ENCODE measurements around the gene FXYD6.

Gene FXYD6

GRCh38 chr11:117793583-117793982 lies 82.9 kb downstream of the FXYD6 start:
- H3K79me2 ChIP-seq (ENCODE audit: low read length): no peaks in the 10 kb centered on the region
- no peaks in the 10 kb centered on the region for H3K36me3 ChIP-seq (replicated peaks; ENCODE audit: low read depth, low read length)
- no peak overlapping the region for H3K4me3 ChIP-seq (ENCODE audit: low read length)
- no peak overlapping the region for H2AFZ ChIP-seq (ENCODE audit: low read depth, low read length)
- no peaks in the 10 kb centered on the region for H3K4me1 ChIP-seq (ENCODE audit: low read length)
- H4K20me1 ChIP-seq (ENCODE audit: insufficient read depth, low read length): no peaks in the 10 kb centered on the region
- no peak overlapping the region for H3K4me2 ChIP-seq (ENCODE audit: low read length)
- H3K9ac ChIP-seq (ENCODE audit: low read length): no peak overlapping the region
- H3K9me3 ChIP-seq (ENCODE audit: insufficient read depth, low read length): no peaks in the 10 kb centered on the region
- H3K27ac ChIP-seq (ENCODE audit: low read length): no peak overlapping the region
- TF ChIP-seq EZH2phosphoT487 (IDR thresholded peaks at IDR 0.05; ENCODE audit: low read depth) (no peak), CTCF (IDR thresholded peaks at IDR 0.05; ENCODE audit: low read depth, low read length) (no peak)
- H3K27me3 ChIP-seq (ENCODE audit: low read depth, low read length): peaks cover 27% of the 10 kb centered on the region

GRCh38 chr11:117792992-117793391 lies 83.5 kb downstream of the FXYD6 start:
- H3K27me3 ChIP-seq (ENCODE audit: low read depth, low read length): peaks cover 27% of the 10 kb centered on the region
- no peaks in the 10 kb centered on the region for H3K4me1 ChIP-seq (ENCODE audit: low read length)
- no peak overlapping the region for H3K27ac ChIP-seq (ENCODE audit: low read length)
- H3K9ac ChIP-seq (ENCODE audit: low read length): no peak overlapping the region
- no peak overlapping the region for H3K4me3 ChIP-seq (ENCODE audit: low read length)
- TF ChIP-seq CTCF (IDR thresholded peaks at IDR 0.05; ENCODE audit: low read depth, low read length): no peak
- no peak for TF ChIP-seq EZH2phosphoT487 (IDR thresholded peaks at IDR 0.05; ENCODE audit: low read depth)
- no peak overlapping the region for H3K4me2 ChIP-seq (ENCODE audit: low read length)
- H3K79me2 ChIP-seq (ENCODE audit: low read length): no peaks in the 10 kb centered on the region
- no peaks in the 10 kb centered on the region for H3K36me3 ChIP-seq (replicated peaks; ENCODE audit: low read depth, low read length)
- no peaks in the 10 kb centered on the region for H3K9me3 ChIP-seq (ENCODE audit: insufficient read depth, low read length)
- H2AFZ ChIP-seq (ENCODE audit: low read depth, low read length): no peak overlapping the region
- H4K20me1 ChIP-seq (ENCODE audit: insufficient read depth, low read length): no peaks in the 10 kb centered on the region

- Histone ChIP-seq H3K4me2 (ENCODE audit: low read length) (no peak overlapping the region), H3K36me3 (replicated peaks; ENCODE audit: low read depth, low read length) (no peaks in the 10 kb centered on the region), H3K9me3 (ENCODE audit: insufficient read depth, low read length) (no peaks in the 10 kb centered on the region), H2AFZ (ENCODE audit: low read depth, low read length) (no peak overlapping the region), H3K4me1 (ENCODE audit: low read length) (no peaks in the 10 kb centered on the region), H3K27me3 (ENCODE audit: low read depth, low read length) (peaks cover 33% of the 10 kb centered on the region), H4K20me1 (ENCODE audit: insufficient read depth, low read length) (no peaks in the 10 kb centered on the region), H3K9ac (ENCODE audit: low read length) (no peak overlapping the region), H3K27ac (ENCODE audit: low read length) (no peak overlapping the region), H3K4me3 (ENCODE audit: low read length) (no peak overlapping the region), H3K79me2 (ENCODE audit: low read length) (no peaks in the 10 kb centered on the region)
- TF ChIP-seq CTCF (IDR thresholded peaks at IDR 0.05; ENCODE audit: low read depth, low read length): no peak
- no peak for TF ChIP-seq EZH2phosphoT487 (IDR thresholded peaks at IDR 0.05; ENCODE audit: low read depth)
These were observed 84.2 kb downstream of the FXYD6 start for GRCh38 chr11:117792241-117792640.

- H3K9ac ChIP-seq (ENCODE audit: low read length): no peak overlapping the region
- no peaks in the 10 kb centered on the region for H4K20me1 ChIP-seq (ENCODE audit: insufficient read depth, low read length)
- H3K4me2 ChIP-seq (ENCODE audit: low read length): no peak overlapping the region
- peaks cover 47% of the 10 kb centered on the region for H3K27me3 ChIP-seq (ENCODE audit: low read depth, low read length)
- no peak overlapping the region for H2AFZ ChIP-seq (ENCODE audit: low read depth, low read length)
- no peak overlapping the region for H3K4me3 ChIP-seq (ENCODE audit: low read length)
- no peaks in the 10 kb centered on the region for H3K4me1 ChIP-seq (ENCODE audit: low read length)
- no peak overlapping the region for H3K27ac ChIP-seq (ENCODE audit: low read length)
- no peaks in the 10 kb centered on the region for H3K79me2 ChIP-seq (ENCODE audit: low read length)
- H3K9me3 ChIP-seq (ENCODE audit: insufficient read depth, low read length): no peaks in the 10 kb centered on the region
- no peak for TF ChIP-seq EZH2phosphoT487 (IDR thresholded peaks at IDR 0.05; ENCODE audit: low read depth)
- no peak for TF ChIP-seq CTCF (IDR thresholded peaks at IDR 0.05; ENCODE audit: low read depth, low read length)
- no peaks in the 10 kb centered on the region for H3K36me3 ChIP-seq (replicated peaks; ENCODE audit: low read depth, low read length)
These were observed 86.2 kb downstream of the FXYD6 start for GRCh38 chr11:117790279-117790678.

Data from OCI-LY3 (cell line).